Osteoblast (primary cell): ENCODE results near the gene KCNS3. TPM values are rescaled to one million over a fixed set of nuclear protein-coding genes. Genes with fewer than 3 reads are reported as not detected.

Experiments used
- DNase-seq: peaks from one replicate; pipeline ENCODE4 v3.0.0; 2011; ENCODE audit warnings: low spot score, mixed read lengths; ENCODE audit not compliant: insufficient read length; ENCODE audit errors: missing footprints
- H2AFZ ChIP-seq: 2 replicates; pipeline ENCODE4 v1.6.0; 2011; ENCODE audit warnings: mild to moderate bottlenecking, low read length
- H3K27ac ChIP-seq: 2 replicates; pipeline ENCODE4 v1.5.1; 2011; ENCODE audit warnings: mild to moderate bottlenecking, low read depth, low read length, moderate library complexity
- H3K27me3 ChIP-seq: 2 replicates; pipeline ENCODE4 v1.6.0; 2012; ENCODE audit warnings: mild to moderate bottlenecking, control low read depth, inconsistent platforms, low read length, moderate library complexity; ENCODE audit not compliant: insufficient read depth
- H3K36me3 ChIP-seq: 2 replicates; pipeline ENCODE4 v1.5.1; 2011; ENCODE audit warnings: mild to moderate bottlenecking, low read length, control low read depth, moderate library complexity; ENCODE audit not compliant: insufficient read depth
- H3K4me1 ChIP-seq: 2 replicates; pipeline ENCODE4 v1.5.1; 2011; ENCODE audit warnings: mild to moderate bottlenecking, low read length, control low read depth, moderate library complexity; ENCODE audit not compliant: insufficient read depth
- H3K4me2 ChIP-seq: 2 replicates; pipeline ENCODE4 v1.6.0; 2011; ENCODE audit warnings: mild to moderate bottlenecking, low read length; ENCODE audit not compliant: insufficient read depth
- H3K4me3 ChIP-seq: fragments of 200-600 bp; sonication (generic); 3 replicates; pipeline ENCODE4 v1.5.1; 2012; ENCODE audit warnings: mild to moderate bottlenecking, low read length, inconsistent platforms; ENCODE audit not compliant: insufficient read depth
- H3K79me2 ChIP-seq: 2 replicates; pipeline ENCODE4 v1.6.0; 2012; ENCODE audit warnings: mild to moderate bottlenecking, low read length, control low read depth, inconsistent platforms; ENCODE audit not compliant: insufficient read depth
- H3K9me3 ChIP-seq: 2 replicates; pipeline ENCODE4 v1.5.1; 2011; ENCODE audit warnings: low read depth, low read length, control low read depth
- H4K20me1 ChIP-seq: 2 replicates; pipeline ENCODE4 v1.6.0; 2012; ENCODE audit warnings: mild to moderate bottlenecking, low read length, control low read depth; ENCODE audit not compliant: insufficient read depth
- total RNA-seq: library from RNA; depleted of rRNA; stranded (reverse); fragments of >200 nt; gene quantifications from 2 replicates; pipeline ENCODE4 v1.2.3, GENCODE V29; 2012
- TF ChIP-seq, protein P1 (sequence below): IDR thresholded peaks from 2 replicates; pipeline ENCODE4 v1.5.1; 2011; ENCODE audit warnings: mild to moderate bottlenecking, low read depth, low read length, moderate library complexity; ENCODE audit errors: extremely low read depth

The KCNS3 gene
- total RNA-seq, 1 donor: 1.8 TPM

DNA sequence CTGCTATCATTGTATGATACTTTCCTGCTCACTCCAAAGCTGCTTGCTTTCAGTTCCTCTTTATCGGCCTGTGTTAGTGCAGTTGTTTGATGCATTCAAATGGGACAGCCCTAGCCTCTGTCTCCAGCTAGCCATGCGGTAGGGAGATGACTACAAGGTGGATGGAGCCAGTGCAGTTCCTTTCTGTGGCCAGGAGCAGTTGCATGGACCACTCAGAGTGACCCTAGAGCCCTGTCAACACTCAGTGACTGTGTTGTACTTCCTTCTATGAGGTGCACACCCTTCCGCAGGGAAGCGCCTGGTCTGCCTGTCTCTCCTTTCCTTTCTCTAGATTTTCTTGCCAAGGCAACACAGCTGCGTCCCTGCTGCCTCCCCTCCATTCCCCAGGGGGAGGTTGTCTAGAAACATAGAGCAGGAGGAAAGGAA, 33.8 kb downstream of the KCNS3 start:
- no peak overlapping the region for H3K4me3 ChIP-seq
- no peak for DNase-seq
- no peak overlapping the region for H3K27ac ChIP-seq
- H3K36me3 ChIP-seq: no peaks in the 10 kb centered on the region
- H3K4me1 ChIP-seq: no peaks in the 10 kb centered on the region
- no peaks in the 10 kb centered on the region for H3K79me2 ChIP-seq
- H4K20me1 ChIP-seq: no peaks in the 10 kb centered on the region
- H3K4me2 ChIP-seq: no peak overlapping the region
- TF ChIP-seq, protein P1, sequence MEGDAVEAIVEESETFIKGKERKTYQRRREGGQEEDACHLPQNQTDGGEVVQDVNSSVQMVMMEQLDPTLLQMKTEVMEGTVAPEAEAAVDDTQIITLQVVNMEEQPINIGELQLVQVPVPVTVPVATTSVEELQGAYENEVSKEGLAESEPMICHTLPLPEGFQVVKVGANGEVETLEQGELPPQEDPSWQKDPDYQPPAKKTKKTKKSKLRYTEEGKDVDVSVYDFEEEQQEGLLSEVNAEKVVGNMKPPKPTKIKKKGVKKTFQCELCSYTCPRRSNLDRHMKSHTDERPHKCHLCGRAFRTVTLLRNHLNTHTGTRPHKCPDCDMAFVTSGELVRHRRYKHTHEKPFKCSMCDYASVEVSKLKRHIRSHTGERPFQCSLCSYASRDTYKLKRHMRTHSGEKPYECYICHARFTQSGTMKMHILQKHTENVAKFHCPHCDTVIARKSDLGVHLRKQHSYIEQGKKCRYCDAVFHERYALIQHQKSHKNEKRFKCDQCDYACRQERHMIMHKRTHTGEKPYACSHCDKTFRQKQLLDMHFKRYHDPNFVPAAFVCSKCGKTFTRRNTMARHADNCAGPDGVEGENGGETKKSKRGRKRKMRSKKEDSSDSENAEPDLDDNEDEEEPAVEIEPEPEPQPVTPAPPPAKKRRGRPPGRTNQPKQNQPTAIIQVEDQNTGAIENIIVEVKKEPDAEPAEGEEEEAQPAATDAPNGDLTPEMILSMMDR: no peak
- no peaks in the 10 kb centered on the region for H3K9me3 ChIP-seq
- H3K27me3 ChIP-seq: no peaks in the 10 kb centered on the region
- no peak overlapping the region for H2AFZ ChIP-seq

GRCh38 chr2:17915099-17915498, 36.6 kb downstream of the KCNS3 start:
- H3K36me3 ChIP-seq: no peaks in the 10 kb centered on the region
- H3K79me2 ChIP-seq: no peaks in the 10 kb centered on the region
- no peaks in the 10 kb centered on the region for H3K9me3 ChIP-seq
- DNase-seq: no peak
- H3K27ac ChIP-seq: no peak overlapping the region
- no peaks in the 10 kb centered on the region for H4K20me1 ChIP-seq
- no peaks in the 10 kb centered on the region for H3K4me1 ChIP-seq
- H3K4me3 ChIP-seq: no peak overlapping the region
- H3K27me3 ChIP-seq: no peaks in the 10 kb centered on the region
- no peak overlapping the region for H3K4me2 ChIP-seq
- TF ChIP-seq, protein P1: no peak
- H2AFZ ChIP-seq: no peak overlapping the region

- no peak overlapping the region for H3K27ac ChIP-seq
- no peaks in the 10 kb centered on the region for H3K27me3 ChIP-seq
- no peaks in the 10 kb centered on the region for H3K4me1 ChIP-seq
- TF ChIP-seq, protein P1: no peak
- no peaks in the 10 kb centered on the region for H3K36me3 ChIP-seq
- H3K4me2 ChIP-seq: no peak overlapping the region
- H4K20me1 ChIP-seq: no peaks in the 10 kb centered on the region
- no peak overlapping the region for H2AFZ ChIP-seq
- H3K79me2 ChIP-seq: no peaks in the 10 kb centered on the region
- DNase-seq: no peak
- no peak overlapping the region for H3K4me3 ChIP-seq
- H3K9me3 ChIP-seq: no peaks in the 10 kb centered on the region
These were observed 37.5 kb downstream of the KCNS3 start for GRCh38 chr2:17915811-17916518.

- no peak for DNase-seq
- TF ChIP-seq, protein P1: no peak
- no peak overlapping the region for H3K4me2 ChIP-seq
These were observed 38.1 kb downstream of the KCNS3 start for GRCh38 chr2:17916584-17916983.

More at GRCh38 chr2:17916584-17916983, 38.1 kb downstream of the KCNS3 start:
- H3K36me3 ChIP-seq: no peaks in the 10 kb centered on the region
- no peaks in the 10 kb centered on the region for H3K79me2 ChIP-seq
- H3K27me3 ChIP-seq: no peaks in the 10 kb centered on the region
- no peak overlapping the region for H2AFZ ChIP-seq
- H4K20me1 ChIP-seq: no peaks in the 10 kb centered on the region
- H3K9me3 ChIP-seq: no peaks in the 10 kb centered on the region
- H3K27ac ChIP-seq: no peak overlapping the region
- H3K4me1 ChIP-seq: no peaks in the 10 kb centered on the region
- H3K4me3 ChIP-seq: no peak overlapping the region
